ENCODE data around the gene RP9.

Gene RP9

DNA sequence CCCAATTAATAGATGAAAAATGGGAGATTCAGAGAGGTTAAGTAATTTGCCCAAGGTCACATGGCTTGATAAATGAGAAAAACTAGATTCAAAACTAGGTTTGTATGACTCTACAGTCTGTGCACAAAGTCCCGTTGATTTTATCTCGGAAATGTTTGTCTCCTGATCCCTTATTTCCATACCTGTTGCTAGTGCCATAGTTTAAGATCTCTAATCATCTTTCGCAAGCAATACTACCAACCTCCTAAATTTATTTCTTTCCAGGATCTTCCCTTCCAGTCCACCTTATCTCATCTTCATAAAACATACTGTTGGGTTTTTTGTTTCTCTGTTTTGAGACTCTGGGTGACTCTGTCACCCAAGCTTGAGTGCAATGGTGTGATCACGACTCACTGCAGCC lies 49.6 kb downstream of the RP9 start:
- H3K27me3 ChIP-seq, result no peaks in the 10 kb centered on the region
- peaks cover 5% of the 10 kb centered on the region for H3K4me1 ChIP-seq
- H3K9me3 ChIP-seq, result no peaks in the 10 kb centered on the region
- TF ChIP-seq, protein P1, sequence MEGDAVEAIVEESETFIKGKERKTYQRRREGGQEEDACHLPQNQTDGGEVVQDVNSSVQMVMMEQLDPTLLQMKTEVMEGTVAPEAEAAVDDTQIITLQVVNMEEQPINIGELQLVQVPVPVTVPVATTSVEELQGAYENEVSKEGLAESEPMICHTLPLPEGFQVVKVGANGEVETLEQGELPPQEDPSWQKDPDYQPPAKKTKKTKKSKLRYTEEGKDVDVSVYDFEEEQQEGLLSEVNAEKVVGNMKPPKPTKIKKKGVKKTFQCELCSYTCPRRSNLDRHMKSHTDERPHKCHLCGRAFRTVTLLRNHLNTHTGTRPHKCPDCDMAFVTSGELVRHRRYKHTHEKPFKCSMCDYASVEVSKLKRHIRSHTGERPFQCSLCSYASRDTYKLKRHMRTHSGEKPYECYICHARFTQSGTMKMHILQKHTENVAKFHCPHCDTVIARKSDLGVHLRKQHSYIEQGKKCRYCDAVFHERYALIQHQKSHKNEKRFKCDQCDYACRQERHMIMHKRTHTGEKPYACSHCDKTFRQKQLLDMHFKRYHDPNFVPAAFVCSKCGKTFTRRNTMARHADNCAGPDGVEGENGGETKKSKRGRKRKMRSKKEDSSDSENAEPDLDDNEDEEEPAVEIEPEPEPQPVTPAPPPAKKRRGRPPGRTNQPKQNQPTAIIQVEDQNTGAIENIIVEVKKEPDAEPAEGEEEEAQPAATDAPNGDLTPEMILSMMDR (IDR thresholded peaks at IDR 0.05; ENCODE audit: low read depth, low read length), result no peak
- H3K36me3 ChIP-seq, result peaks cover 7% of the 10 kb centered on the region
- DNase-seq, result no peak
- no peak overlapping the region for H3K4me3 ChIP-seq (ENCODE audit: low read depth, low read length)

DNA sequence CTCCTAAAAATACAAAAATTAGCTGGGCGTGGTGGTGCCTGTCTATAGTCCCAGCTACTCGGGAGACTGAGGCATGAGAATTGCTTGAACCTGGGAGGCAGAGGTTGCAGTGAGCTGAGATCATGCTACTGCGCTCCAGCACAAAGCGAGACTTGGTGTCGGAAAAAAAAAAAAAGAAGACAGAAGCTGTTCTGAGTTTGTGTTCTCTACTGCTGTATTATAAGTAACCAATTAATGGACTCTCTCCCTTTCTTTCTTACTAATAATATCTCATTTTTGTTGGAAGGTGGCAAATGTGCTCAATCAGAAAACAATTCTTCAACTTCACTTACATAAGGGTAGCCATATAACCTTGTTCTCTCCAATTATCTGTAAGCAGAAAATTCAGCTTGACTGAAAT lies 54.0 kb downstream of the RP9 start:
- Histone ChIP-seq H3K4me1 (no peaks in the 10 kb centered on the region; the same call in 1 of the 2 replicates), H3K27me3 (no peaks in the 10 kb centered on the region), H3K36me3 (peaks cover 3% of the 10 kb centered on the region), H3K9me3 (no peaks in the 10 kb centered on the region), H3K4me3 (ENCODE audit: low read depth, low read length) (no peak overlapping the region)
- TF ChIP-seq, protein P1 (IDR thresholded peaks at IDR 0.05; ENCODE audit: low read depth, low read length), result no peak
- no peak for DNase-seq

DNA sequence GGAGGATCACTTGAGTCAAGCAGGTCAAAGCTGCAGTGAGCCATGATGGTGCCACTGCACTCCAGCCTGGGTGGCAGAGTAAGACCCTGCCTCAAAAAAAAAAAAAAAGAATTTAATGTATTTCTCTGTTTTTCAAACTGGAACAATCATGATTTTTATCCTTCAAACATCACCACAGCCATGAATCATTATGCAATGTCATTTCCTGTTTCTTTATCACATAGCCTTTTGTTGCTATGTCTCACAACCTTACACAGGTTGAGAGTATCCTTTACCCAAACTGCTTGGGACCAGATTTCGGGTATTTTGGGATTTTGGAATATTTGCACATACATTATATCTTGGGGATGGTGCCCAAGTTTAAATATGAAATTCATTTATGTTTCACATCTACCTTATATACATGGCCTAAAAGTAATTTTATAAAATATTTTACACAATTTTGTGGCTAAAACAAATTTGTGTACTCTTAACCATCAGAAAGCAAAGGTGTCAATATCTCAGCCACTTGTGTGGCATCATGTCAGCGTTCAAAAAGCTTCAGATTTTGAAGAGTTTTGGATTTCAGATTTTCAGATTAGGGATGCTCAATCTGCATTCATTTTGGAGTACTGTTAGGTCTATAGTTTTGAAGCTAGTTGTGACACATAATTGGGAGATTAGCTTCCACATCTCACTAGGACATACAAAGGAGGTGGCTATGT lies 54.8 kb downstream of the RP9 start:
- H3K4me3 ChIP-seq (ENCODE audit: low read depth, low read length), result no peak overlapping the region
- TF ChIP-seq, protein P1 (IDR thresholded peaks at IDR 0.05; ENCODE audit: low read depth, low read length), result no peak
- no peaks in the 10 kb centered on the region for H3K27me3 ChIP-seq
- DNase-seq, result no peak
- H3K36me3 ChIP-seq, result peaks cover 3% of the 10 kb centered on the region
- no peaks in the 10 kb centered on the region for H3K9me3 ChIP-seq
- H3K4me1 ChIP-seq, result no peaks in the 10 kb centered on the region; the same call in 1 of the 2 replicates

DNA sequence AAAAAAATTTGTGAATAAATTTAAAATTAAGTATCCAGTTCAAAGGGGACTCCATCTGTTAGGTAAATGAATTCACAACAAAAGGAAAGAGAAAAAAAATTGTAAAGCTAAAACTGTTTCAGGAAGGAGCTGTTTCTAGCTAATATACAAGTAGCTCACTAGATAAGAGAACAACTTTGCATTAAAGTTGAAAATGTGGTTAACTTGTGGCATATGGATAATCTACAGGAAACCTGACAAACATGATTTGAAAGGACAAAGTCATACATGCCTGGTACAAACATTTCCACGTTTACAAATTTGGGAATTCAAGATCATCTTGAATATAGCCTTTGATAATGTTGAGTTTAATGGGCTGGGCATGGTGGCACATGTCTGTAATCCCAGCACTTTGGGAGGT lies 55.5 kb downstream of the RP9 start:
- Histone ChIP-seq H3K36me3 (peaks cover 3% of the 10 kb centered on the region), H3K9me3 (no peaks in the 10 kb centered on the region), H3K4me3 (ENCODE audit: low read depth, low read length) (no peak overlapping the region), H3K27me3 (no peaks in the 10 kb centered on the region), H3K4me1 (no peaks in the 10 kb centered on the region; the same call in 1 of the 2 replicates)
- TF ChIP-seq, protein P1 (IDR thresholded peaks at IDR 0.05; ENCODE audit: low read depth, low read length), result no peak
- DNase-seq, result no peak

DNA sequence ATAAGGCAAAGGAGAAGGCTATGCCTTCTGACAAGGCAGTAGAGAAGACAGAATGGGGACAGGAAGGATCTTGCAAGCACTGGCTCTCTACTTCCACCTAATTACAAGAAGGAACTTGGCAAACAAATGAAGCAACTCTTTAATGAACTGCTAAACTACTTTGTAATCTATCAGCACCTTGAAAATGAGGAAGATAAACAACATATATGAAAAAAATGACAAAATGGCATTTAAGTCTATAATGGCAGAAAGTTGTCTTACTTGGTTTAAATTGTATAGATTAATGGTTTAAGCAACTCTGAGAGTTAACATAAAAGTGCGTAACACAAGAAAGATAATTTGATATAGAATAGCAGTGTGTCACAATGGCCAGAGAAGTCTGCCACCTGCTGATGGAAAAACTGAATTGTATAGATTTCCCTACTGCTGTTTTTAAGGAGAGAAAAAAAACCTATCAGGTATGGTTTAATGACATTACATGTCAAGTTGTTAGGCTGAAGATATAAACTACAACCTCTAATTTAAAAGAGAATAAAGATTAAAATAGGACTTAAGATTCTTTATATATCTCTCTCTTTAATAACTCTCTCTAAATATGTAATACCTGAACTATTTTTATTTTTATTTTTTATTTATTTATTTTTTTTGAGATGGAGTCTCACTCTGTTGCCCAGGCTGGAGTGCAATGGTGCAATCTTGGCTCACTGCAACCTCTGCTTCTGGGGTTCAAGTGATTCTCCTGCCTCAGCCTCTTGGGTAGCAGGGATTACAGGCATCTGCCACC lies 58.5 kb downstream of the RP9 start:
- Histone ChIP-seq H3K9me3 (no peaks in the 10 kb centered on the region), H3K4me1 (no peaks in the 10 kb centered on the region; the same call in 1 of the 2 replicates), H3K36me3 (peaks cover 3% of the 10 kb centered on the region), H3K4me3 (ENCODE audit: low read depth, low read length) (no peak overlapping the region), H3K27me3 (no peaks in the 10 kb centered on the region)
- TF ChIP-seq, protein P1 (IDR thresholded peaks at IDR 0.05; ENCODE audit: low read depth, low read length), result peak; percentile 77
- DNase-seq, result peak; percentile 17

DNA sequence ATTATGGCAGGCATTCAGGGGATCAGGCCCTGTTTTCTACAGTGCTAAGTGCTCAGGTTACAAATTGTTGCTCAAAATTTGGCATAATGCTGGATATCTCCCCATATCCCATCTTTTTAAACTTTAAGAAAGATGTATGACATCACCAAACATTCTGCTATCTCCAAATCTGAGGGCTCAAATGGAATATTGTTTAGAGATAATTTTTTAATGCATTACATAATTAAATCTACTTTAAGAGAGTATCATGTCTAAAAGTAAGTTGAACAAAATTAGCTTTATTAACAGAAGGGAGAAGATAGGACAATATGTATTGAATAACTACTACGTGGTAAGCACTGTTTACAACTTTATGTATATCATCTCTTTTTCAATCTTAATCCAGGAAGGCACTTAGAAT lies 60.5 kb downstream of the RP9 start:
- no peaks in the 10 kb centered on the region for H3K36me3 ChIP-seq
- H3K27me3 ChIP-seq, result no peaks in the 10 kb centered on the region
- H3K4me1 ChIP-seq, result no peaks in the 10 kb centered on the region
- TF ChIP-seq, protein P1 (IDR thresholded peaks at IDR 0.05; ENCODE audit: low read depth, low read length), result no peak
- H3K9me3 ChIP-seq, result no peaks in the 10 kb centered on the region
- DNase-seq, result no peak
- no peak overlapping the region for H3K4me3 ChIP-seq (ENCODE audit: low read depth, low read length)

Data from BE2C (cell line).